GM18519 (cell line): ENCODE data around the gene MAPK12.

Experiments used
- ATAC-seq: cut with Tn5 transposase; IDR thresholded peaks from one replicate; pipeline ENCODE4 v1.9.1; 2021; ENCODE audit warnings: mild to moderate bottlenecking, moderate library complexity; ENCODE audit not compliant: unreplicated experiment, low FRiP score

MAPK12 gene

DNA sequence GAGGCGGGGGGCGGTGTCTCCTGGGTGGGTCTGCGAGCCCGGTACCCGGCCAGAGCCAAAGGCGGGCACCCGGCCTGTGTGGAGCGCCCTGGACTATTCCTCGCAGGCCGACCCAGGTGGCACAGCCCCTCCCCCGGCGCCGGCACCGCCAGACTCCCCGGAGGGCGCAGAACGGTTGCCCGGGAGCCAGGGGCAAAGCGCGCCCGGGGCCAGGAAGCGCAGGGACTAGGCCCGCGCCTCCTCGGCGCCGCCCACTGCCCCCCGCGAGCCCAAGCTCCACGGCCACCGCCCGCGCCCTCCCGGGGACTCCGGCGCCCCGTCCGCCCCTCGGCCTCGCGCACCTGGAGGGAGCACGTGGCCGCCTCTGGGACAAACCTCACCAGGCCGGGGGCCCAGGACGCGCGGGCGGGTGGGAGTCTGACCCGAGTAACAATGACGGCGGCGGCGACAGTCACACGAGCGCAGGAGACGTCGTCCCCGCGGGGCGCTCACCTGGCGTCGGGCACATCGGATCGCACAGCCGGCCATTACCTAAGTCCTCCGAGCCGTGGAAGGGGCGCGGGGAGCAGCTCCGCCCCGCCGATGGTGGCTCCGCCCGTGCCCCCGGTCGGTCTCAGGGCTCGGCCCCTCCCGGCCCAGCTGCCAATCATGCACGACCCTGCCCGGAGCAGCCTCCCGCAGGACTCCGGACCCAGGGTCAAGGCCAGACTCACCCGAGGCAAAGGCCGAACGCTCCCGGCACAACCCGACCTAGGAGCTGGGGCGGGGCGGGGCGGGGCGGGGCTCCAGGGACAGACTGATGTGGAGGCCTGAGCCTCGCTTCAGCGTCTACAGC, 38.5 kb upstream of the MAPK12 start:
- no peak for ATAC-seq

DNA sequence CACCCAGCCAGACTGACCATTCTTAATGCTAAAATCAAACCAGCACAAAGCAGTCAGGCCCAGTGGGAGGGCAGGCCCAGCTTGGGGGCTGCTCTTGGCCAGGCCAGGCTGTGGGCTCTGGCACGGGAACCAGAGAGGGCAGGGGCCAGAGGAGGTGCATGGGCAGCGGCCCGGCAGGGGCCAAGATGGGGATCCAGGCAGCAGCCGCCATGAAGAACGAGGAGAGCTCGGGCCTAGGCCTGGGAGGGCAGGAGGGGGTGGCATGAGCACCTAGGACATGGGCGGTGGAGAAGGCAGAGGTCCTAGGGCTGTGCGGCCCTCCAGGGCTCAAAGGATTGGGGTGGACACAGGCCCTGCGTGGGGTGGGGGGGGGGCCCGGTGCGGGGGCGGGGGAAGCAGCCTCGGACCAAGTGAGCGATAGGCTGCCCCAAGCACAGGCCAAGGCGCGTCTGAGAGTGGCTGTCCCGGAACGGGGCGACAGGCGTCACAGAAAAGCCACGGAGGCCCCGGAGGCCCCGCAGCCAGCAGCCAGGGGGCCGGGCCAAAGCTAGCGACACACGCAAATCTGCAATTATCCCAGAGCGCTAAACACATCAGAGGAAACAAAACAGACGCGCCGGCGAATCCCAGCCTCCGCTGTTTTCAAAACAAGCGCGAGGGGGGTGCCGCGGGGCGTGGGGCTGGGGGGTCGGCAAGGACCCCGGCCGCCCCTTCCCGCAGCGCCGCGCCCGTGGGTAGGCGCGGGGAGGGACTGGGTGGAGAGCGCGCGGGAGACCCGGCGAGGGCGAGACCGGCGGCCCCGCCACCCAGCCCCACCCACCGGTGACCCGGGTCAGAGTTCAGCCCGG, 37.7 kb upstream of the MAPK12 start:
- no peak for ATAC-seq

DNA sequence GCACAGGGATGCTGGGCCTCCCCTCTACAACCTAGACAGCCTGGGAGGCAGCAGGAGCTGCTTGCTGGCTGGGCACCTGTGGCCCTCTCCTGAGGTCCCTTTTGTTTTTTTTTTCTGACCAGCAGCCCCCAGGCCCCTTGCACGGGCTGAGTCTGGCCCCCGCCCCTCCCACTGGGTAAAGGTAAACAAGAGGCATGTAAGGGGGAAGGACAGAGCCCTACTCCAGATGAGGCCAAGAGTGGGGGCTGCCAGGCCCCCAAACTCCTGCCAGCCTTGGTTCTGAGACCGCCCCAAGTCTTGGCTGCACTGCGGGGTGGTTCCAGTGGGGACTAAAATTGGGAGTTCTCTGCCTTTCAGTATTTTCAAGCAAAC, 36.8 kb upstream of the MAPK12 start:
- no peak for ATAC-seq

DNA sequence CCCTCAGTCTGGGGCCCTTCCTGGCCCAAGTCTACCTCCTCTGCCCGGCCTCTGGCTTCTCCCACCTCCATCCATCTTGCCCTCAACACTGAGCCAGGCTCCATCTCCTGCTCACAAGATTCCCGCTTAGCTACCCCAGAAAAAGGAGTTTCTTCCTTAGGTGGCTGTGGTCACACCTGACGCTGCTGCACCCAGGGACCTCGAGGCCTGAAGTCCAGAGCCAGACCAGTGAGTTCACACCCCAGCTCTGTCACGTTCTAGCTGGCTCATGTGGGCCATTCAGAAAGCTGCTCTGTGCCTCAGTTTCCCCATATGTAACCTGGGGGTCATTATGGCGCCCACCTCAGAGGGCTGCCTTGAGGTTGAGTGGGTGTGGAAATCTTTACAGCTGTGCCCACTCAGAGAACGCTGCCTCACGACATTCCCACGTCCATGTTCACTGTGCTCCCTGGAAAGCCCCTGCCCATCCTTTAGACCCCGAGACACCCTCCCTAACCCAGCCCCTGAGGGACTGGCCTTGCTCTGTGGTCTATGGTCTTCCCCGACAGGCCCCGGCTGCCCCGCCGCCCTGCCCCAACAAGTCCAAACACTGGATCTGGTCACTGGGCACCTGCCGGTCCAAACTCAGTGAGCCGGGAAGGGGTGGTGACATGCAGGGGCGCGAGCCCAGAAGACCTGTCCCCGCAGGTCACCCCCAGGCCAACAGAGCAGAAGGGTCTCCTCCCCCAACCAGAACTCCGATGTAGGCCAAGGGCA, 36.2 kb upstream of the MAPK12 start:
- ATAC-seq: no peak

DNA sequence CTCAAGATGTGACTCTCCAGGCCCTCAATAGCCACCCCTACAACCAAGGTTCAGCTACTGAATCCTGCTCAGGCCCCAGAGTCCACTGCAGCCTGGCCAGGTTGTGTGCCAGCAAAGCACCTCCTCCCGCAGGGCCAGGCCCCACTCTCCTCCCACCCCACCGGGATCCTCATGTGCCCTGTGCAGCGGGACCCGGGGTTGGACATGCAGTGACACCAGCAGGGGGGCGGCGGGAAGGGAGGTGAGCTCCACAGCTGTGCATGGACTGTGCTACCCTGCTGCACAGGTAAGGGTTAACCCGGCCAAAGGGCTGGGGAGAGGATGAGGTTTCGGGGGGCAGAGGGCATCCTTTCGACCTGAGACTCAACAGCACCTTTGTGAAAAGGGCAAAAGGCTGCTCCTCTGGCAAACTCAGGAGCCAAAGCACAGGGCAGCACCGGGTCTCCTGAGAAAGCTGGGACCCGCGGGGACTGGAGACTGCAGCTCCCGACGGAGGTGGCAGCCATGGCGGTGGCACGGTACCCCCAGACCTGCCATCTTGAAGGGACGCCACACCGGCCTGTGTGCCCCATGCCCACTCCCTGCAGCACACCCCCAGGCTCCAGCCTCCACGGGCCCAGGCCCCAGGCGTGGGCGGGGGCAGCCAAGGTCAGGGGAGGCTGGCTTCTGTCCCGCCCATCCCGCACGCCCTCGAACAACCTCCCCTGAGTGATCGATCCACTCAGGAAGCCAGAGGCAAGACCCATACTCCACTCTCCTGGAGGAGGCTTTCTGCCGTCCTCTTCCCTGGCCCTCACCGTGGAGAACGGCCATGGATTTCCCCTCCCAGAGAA, 35.4 kb upstream of the MAPK12 start:
- no peak for ATAC-seq

DNA sequence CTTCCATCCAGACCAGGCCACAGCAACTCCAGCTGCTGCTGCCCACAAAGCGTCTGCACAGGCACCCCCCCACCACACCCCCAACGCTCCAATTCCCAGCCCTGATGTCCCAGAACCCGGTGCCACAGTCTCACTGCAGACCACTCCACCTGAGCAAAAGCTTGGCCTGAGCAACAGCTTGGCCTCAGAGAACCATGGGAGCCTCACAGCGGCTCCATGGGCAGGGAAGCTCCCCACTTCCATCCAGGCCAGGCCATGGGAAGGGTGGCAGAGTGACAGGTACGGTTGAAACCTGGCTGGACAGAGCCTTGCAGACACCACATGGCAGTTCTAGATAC, 32.8 kb upstream of the MAPK12 start:
- no peak for ATAC-seq

DNA sequence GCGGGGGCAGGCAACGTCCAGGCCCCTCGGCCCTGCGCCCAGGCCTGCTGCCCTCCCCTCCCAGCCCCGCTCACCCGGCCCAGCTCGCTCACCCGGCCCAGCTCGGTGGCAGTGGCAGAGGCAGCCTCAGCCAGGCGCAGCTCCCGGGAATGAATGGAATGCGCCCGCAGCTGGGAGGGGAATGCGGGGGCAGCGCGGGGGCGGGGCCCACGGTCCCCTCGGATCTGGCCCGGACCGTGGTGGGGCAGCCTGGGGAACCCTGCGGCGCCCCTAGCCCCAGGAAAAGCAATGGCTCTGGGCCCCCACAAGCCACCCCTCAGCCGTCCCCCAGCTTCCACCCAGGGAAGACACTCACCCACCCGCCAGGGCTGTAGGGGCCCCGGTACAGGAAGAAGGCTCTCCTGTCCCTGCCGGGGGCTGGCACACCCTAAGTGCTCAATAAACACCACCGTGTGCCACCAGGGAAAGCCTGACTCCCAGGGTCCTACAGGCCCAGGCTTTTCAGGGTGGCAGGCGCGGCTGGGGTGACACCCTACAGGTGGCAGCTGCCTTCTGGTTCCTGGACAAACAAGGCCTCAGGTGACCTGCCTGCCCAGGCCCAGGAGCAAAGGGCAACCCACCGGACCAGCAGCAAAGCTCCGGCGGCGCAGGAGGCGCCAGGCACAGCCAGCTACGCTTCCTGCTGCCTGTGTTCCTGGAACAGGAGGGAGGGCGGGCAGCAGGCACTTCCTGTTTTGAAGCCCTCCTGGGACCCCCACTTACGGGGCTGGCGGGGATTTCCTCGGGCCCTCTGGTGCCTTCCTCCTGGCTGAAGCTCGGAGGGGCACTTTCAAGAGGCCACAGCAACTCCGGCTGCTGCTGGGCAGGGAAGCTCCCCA, 32.2 kb upstream of the MAPK12 start:
- no peak for ATAC-seq

DNA sequence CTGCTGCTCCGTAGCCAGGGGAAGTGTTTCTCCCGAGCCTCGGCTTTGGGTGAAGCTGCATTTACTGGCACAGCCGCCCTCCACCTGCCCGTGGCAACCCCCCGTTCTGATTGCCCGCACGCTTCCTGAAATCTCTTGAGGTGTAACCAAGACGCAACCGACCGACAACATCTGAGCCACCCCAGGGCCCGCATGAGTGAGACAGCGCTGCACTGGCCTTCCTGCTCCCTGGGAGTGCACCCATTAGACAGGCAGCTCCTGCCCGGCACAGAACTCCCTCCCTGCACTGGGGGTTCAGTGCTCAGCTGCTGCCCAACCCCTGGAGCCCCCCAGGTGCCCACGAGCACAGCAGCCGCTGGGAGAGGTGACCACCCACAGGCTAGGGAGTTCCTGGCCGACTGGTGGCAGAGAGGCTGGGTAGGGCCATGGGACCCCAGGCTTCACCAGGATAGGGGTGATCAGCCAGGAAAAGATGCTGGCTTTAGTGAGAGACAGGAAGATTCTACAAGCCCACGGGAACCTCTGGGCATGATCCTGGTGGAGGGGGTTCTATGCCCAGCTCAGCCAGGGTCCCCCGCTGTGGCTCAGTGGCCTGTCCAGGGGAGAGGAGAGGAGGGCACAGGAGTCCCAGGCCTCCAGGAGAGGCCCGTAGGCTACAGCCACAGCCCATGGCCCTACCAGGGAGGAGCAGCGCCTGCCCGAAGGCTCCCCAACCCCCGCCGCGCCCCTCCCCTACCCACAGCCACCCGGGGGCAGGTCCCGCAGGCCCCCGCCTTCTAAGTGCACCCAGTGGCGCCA, 31.4 kb upstream of the MAPK12 start:
- ATAC-seq: no peak

DNA sequence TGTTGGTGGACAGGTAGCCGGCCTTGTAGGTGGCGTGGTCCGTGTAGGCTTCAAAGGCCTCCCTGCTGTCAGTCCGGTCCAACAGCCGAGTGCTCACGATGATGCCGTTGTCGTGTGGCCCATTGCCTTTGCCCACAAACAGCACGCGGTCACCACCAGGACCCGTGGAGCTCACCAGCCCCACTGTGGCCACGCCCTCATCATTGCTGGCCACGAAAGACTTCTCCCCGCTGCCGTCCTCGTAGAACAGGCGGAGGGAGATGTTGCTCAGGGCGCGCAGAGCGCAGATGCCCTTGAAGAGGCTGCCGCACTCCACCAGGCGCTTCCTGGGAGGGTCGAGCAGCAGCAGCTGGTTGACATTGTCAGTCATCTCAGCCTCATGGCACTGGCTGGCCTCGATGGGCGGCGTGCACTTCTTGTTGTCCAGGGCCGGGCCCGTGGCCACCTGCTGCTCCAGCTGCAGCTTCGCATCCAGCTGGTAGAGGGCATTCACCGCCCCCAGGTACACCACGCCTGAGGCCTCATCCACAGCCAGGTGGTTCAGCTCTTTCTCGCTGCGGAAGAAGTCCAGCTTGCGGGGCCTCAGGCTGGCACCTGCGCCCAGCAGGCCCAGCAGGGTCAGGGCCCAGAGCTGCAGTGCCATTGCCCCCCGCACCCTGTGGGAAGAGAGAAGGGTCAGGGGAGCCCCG, 28.6 kb upstream of the MAPK12 start:
- no peak for ATAC-seq

DNA sequence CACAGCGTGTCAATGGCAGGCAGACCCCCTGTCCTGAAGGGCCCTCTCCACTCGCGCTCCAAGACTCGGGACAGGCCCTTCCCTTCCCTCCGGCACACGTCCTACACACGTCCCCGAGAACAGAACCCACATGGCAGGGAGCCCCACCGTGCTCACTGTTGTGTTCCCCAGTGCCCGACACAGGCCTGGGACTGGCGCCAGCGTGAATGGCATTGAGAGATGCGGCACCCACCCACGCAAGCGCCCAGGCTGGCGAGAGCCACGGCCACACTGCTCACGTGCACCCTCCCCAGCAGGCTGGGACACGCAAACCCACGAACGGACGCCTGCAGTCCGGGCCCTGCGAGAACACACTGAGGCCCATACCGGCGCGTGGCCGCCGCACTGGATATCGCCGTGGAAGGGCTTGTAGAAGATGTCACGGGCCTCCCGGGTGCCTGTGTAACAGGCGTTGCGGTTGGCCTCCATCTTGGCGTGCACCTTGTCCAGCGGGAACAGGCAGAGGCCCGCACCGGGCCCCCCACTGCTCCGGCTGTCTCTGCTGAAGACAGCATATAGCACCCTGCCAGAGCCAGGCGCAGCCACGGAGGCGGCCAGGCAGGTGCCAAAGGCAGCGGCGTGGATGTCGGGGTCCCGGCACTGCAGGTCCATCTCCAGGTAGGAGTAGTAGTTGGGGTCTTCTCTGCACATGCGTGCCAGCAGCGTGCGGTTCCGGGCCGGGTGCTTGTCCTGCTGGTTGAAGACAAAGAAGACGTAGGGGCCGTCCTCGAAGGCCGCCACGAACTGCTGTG, 27.9 kb upstream of the MAPK12 start:
- ATAC-seq: no peak

DNA sequence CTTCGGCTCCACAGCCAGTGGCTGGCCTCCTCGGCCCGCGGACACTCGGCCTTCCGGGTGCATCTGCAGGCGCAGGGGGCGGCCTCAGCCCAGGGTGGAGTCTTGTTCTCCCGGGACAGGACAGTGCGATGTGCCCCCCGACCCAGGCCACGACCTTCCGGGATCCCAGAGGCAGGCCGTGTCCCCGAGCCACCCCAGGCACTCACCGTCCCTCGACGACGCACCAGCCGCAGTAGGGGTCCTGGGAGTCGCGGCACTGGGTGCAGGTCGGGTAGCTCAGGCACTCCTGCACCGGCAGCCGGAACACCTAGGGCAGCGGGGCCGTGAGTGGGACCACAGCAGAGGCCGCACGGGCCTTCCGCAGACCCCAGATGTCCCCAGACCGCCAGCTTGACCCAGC, 26.2 kb upstream of the MAPK12 start:
- ATAC-seq: no peak

DNA sequence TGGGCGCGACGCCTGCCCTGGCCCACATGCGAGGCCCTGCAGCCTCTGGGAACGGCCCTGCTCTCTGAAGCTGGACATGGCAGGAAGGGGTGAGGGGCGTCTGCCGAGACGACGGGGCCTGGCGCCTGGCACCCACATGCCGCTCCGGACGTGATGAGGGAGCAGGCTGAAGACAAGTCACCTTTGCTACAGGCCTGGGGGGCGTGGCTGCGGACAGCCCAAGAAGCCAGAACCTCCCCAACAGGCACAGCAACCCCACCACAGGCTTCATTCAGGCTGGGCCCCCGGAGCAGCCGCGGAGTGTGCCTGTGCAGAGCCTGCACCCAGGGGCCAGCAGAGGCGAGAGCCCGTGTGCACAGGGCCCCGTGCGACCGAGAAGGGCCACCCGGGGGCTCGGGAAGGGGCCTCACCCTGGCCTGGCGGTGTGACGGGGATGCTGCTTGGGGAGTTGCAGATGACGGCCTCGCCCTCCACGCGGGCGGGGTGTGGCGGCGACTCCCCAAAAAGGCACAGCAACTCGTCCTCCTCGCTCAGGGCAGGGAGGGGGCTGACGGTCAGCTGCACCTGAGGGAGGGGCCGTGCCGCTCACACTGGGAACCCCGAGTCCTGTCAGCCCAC, 25.3 kb upstream of the MAPK12 start:
- no peak for ATAC-seq

DNA sequence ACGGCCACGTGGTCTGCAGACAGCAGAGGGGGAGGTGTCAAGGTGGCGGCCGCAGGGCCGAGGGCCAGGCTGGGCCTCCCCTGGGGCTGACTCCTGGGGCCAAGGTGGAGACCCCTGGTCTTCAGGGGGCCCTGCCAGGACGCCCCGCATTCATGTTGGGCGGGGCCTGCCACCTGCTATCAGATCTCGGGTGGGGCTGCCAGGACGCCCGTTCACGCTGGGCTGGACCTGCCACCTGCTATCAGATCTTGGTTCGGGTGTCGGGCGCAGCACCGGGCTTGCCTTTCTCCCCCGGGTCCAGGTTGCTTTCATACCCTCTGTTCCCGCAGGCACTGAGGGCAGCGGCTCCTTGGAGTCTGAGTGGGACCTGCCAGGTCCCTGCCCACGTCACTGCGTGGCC, 24.8 kb upstream of the MAPK12 start:
- no peak for ATAC-seq

DNA sequence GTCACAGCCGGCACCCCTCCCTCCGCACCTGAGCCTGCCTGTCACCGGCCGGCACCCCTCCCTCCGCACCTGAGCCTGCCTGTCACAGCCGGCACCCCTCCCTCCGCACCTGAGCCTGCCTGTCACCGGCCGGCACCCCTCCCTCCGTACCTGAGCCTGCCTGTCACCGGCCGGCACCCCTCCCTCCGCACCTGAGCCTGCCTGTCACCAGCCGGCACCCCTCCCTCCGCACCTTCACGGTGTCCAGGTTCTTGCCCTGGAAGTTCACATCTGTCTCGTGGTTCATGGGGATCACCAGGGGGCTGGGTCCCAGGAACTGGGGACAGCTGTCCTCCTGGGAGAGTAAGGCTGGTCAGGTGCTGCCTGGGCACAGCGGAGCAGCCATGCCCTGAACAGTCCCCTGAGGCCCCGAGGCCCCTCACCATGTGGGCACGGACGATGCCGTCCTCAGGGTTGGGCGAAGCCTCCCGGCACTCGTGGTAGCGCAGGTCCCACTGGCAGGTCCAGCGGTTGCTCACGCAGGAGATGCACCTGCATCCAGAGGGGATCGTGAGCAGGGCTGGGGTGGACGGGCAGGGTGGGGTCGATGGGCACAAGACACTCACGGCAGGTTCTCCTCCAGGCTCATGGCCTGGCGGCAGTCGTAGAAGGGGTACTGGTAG, 24.2 kb upstream of the MAPK12 start:
- ATAC-seq: no peak

DNA sequence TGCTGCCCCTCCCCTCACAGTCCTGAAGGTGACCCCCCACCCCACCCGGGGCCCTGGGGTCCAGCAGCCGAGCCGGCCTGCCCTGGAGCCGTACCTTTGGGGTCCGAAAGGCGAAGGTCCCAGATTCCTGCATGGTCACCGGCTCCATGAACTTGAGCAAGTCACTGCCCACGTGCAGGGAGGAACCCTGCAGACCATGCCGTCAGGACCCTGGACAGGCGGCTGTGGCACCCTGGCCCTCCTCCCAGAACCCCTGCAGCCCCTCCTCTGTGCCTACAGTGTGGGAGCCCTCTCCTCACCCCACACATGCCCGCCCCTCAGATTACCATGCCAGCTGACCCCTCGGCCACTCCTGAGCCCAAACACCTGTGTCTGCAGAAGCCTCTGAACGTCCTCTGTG, 23.0 kb upstream of the MAPK12 start:
- ATAC-seq: no peak

DNA sequence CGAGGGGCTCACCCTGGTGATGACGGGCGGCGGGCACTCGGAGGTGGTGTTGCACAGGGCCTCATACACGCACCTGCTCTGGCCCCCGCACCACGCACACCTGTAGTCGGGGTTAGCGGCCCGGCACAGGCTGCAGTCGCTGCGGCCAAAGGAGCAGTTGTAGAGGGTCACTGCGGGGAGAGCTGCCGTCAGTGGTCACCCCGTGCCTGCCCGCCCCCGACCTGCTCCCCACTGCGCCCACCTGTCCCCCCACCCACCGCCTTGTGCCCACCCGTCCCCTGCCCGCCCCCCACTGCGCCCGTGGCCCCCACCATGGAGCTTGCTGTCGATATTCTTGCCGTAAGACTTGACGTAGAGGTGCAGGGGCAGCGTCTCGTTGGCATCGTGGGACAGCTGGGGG, 22.3 kb upstream of the MAPK12 start:
- no peak for ATAC-seq
